Upper lobe of left lung (tissue), 6 donors: Measurements from ENCODE around the gene MICAL3. TPM values are rescaled to one million over a fixed set of nuclear protein-coding genes. Genes with fewer than 3 reads are reported as not detected.
"Not testable (repeated sequence)": the region's sequence is repeated elsewhere in the genome, so short reads cannot be mapped to it uniquely, and the experiment has no call there.

Experiments used
- ATAC-seq, 2 donors: fragments of 200-7000 bp; cut with Tn5 transposase; one replicate each; pipeline ENCODE4 v1.9.1; 2022; ENCODE audit warnings: mild to moderate bottlenecking in 2 of 2, moderate library complexity in 2 of 2; ENCODE audit not compliant: low FRiP score in 2 of 2
- DNase-seq, 2 donors: peaks; one replicate each; pipeline ENCODE4 v3.0.0-alpha.2; 2019 to 2020
- H3K27ac ChIP-seq, 4 donors: fragments of 200-600 bp; sonication (generic); one replicate each; pipeline ENCODE4 v1.5.1; 2016 to 2019
- H3K27me3 ChIP-seq, 4 donors: fragments of 200-600 bp; sonication (generic); one replicate each; pipeline ENCODE4 v1.5.1; 2017 to 2019
- H3K36me3 ChIP-seq, 4 donors: fragments of 200-600 bp; sonication (generic); one replicate each; pipeline ENCODE4 v1.5.1; 2016 to 2019
- H3K4me1 ChIP-seq, 4 donors: fragments of 200-600 bp; sonication (generic); one replicate each; pipeline ENCODE4 v1.5.1; 2018 to 2019
- H3K4me3 ChIP-seq, 4 donors: fragments of 200-600 bp; sonication (generic); one replicate each; pipeline ENCODE4 v1.5.1; 2017 to 2019; ENCODE audit warnings: mild to moderate bottlenecking in 2 of 4, moderate library complexity in 1 of 4
- H3K9me3 ChIP-seq, 4 donors: fragments of 200-600 bp; sonication (generic); one replicate each; pipeline ENCODE4 v1.5.1; 2018 to 2019
- EP300 ChIP-seq, 4 donors: sonication (generic); formaldehyde crosslinking; IDR thresholded peaks; one replicate each; pipeline ENCODE4 v1.5.1; 2017; ENCODE audit warnings: antibody characterized with exemption in 4 of 4, control low read depth in 2 of 4
- POLR2A ChIP-seq, 4 donors: fragments of 450-650 bp; IDR thresholded peaks; one replicate each; pipeline ENCODE4 v1.5.1; 2016 to 2017; ENCODE audit warnings: antibody characterized with exemption in 4 of 4, mild to moderate bottlenecking in 2 of 4
- POLR2AphosphoS5 ChIP-seq, 2 donors: sonication (generic); formaldehyde crosslinking; IDR thresholded peaks; one replicate each; pipeline ENCODE4 v1.5.1; 2017; ENCODE audit warnings: antibody characterized with exemption in 2 of 2
- WGBS, 2 donors: methylation state at CpG; one replicate each; pipeline ENCODE4 v1.1.5; 2017 to 2018; 5-methylcytosine and 5-hydroxymethylcytosine counted together
- total RNA-seq, 6 donors: library from RNA; depleted of rRNA in 4 of 6; stranded (reverse); fragments of >200 nt in 4 of 6; gene quantifications; one replicate each; pipeline versions ENCODE4 v1.1.0 to v1.2.1, GENCODE V29; 2016 to 2021
- TF ChIP-seq, protein P1 (sequence below), 6 experiments: fragments of 450-650 bp in 4 of 6; fragments of 200-600 bp in 2 of 6; sonication (generic) in 2 of 6; IDR thresholded peaks; one replicate each; pipeline ENCODE4 v1.5.1; 2016 to 2019; ENCODE audit warnings: antibody characterized with exemption in 6 of 6
- donor health status: DM: no; HTN: no; CAD: no; lungs with moderate emphysema.
- donor health status: DM: no; HTN: yes; CAD: no; lungs with severe emphysema.

The MICAL3 gene
- total RNA-seq, 6 donors from 2014 or later: 6.4 to 39.8 (median 23.4) TPM

- DNase-seq (no peak), ATAC-seq (no peak)
- Histone ChIP-seq H3K9me3 (no peaks in the 10 kb centered on the region), H3K4me1 (peaks cover 3 to 16% (median 14%) of the 10 kb centered on the region in 4 donors), H3K4me3 (no peak overlapping the region), H3K27me3 (peaks cover 0 to 7% (median 0%) of the 10 kb centered on the region in 4 donors), H3K36me3 (no peaks in the 10 kb centered on the region), H3K27ac (no peak overlapping the region)
- TF ChIP-seq POLR2AphosphoS5 (IDR thresholded peaks at IDR 0.05) (no peak), POLR2A (IDR thresholded peaks at IDR 0.05) (no peak), EP300 (IDR thresholded peaks at IDR 0.05) (no peak)
- TF ChIP-seq, protein P1, sequence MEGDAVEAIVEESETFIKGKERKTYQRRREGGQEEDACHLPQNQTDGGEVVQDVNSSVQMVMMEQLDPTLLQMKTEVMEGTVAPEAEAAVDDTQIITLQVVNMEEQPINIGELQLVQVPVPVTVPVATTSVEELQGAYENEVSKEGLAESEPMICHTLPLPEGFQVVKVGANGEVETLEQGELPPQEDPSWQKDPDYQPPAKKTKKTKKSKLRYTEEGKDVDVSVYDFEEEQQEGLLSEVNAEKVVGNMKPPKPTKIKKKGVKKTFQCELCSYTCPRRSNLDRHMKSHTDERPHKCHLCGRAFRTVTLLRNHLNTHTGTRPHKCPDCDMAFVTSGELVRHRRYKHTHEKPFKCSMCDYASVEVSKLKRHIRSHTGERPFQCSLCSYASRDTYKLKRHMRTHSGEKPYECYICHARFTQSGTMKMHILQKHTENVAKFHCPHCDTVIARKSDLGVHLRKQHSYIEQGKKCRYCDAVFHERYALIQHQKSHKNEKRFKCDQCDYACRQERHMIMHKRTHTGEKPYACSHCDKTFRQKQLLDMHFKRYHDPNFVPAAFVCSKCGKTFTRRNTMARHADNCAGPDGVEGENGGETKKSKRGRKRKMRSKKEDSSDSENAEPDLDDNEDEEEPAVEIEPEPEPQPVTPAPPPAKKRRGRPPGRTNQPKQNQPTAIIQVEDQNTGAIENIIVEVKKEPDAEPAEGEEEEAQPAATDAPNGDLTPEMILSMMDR (IDR thresholded peaks at IDR 0.05): no peak
- WGBS, 2 donors: 93 to 96% methylated on average over 6 of the region's 6 CpGs
Measured at GRCh38 chr22:17998913-17999312, 25.4 kb downstream of the MICAL3 start.

DNA sequence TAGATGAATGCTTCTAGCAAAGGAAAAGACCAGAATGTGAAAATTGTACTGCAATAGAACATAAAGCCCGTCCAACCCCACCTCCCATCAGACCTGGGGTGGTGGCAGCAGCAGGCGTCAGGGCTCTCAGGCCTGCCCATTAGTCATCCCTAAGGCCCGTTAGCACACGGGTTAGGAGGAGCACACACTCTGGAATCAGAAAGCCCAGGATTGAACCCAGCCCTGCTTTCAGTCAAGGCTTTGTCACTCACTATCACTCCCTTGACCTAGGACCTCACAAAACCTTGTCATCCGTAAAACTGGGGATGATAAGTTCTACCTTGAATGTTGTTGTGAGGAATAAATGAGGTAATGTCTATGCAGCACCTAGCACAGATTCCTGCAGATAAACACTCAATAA is 26.9 kb downstream of the MICAL3 start:
- ATAC-seq: no peak
- Histone ChIP-seq H3K36me3 (no peaks in the 10 kb centered on the region), H3K27me3 (peaks cover 0 to 7% (median 0%) of the 10 kb centered on the region in 4 donors), H3K27ac (no peak overlapping the region), H3K9me3 (no peaks in the 10 kb centered on the region), H3K4me1 (peaks cover 4 to 18% (median 15%) of the 10 kb centered on the region in 4 donors), H3K4me3 (no peak overlapping the region)
- TF ChIP-seq EP300 (IDR thresholded peaks at IDR 0.05) (no peak), POLR2A (IDR thresholded peaks at IDR 0.05) (no peak), POLR2AphosphoS5 (IDR thresholded peaks at IDR 0.05) (no peak)
- TF ChIP-seq, protein P1 (IDR thresholded peaks at IDR 0.05): no peak
- DNase-seq: no peak
- WGBS, 2 donors: 81 to 90% methylated on average over 4 to 5 of the region's 5 CpGs

- H3K27ac ChIP-seq, H3K36me3 ChIP-seq, H3K4me3 ChIP-seq, DNase-seq, H3K27me3 ChIP-seq, H3K9me3 ChIP-seq, ATAC-seq: not testable (repeated sequence)
- peaks cover 6 to 19% (median 10%) of the 10 kb centered on the region in 4 donors for H3K4me1 ChIP-seq
- WGBS, 2 donors: 90 to 97% methylated on average over 6 of the region's 6 CpGs
Measured at GRCh38 chr22:17995256-17995655, 29.1 kb downstream of the MICAL3 start.

GRCh38 chr22:17994424-17995108 is 29.8 kb downstream of the MICAL3 start:
- ATAC-seq (no peak), DNase-seq (no peak)
- Histone ChIP-seq H3K4me1 (peaks cover 0 to 14% (median 5%) of the 10 kb centered on the region in 4 donors), H3K27me3 (no peaks in the 10 kb centered on the region), H3K9me3 (no peaks in the 10 kb centered on the region), H3K36me3 (no peaks in the 10 kb centered on the region), H3K4me3 (no peak overlapping the region), H3K27ac (no peak overlapping the region)
- TF ChIP-seq, protein P1 (IDR thresholded peaks at IDR 0.05): no peak
- no peak for TF ChIP-seq POLR2AphosphoS5 (IDR thresholded peaks at IDR 0.05)
- TF ChIP-seq EP300 (IDR thresholded peaks at IDR 0.05): no peak
- no peak for TF ChIP-seq POLR2A (IDR thresholded peaks at IDR 0.05)
- WGBS, 2 donors: 82% methylated on average over 10 of the region's 10 CpGs

- not testable (repeated sequence) for ATAC-seq, DNase-seq, H3K27ac ChIP-seq, H3K9me3 ChIP-seq, H3K36me3 ChIP-seq, H3K27me3 ChIP-seq, H3K4me3 ChIP-seq
- WGBS, 2 donors: 82 to 94% methylated on average over 2 of the region's 2 CpGs
- peaks cover 0 to 12% (median 5%) of the 10 kb centered on the region in 4 donors for H3K4me1 ChIP-seq
Measured at GRCh38 chr22:17992976-17993375, 31.4 kb downstream of the MICAL3 start.

- ATAC-seq: not testable (repeated sequence)
Measured at GRCh38 chr22:17991992-17992391, 32.4 kb downstream of the MICAL3 start.

More at GRCh38 chr22:17991992-17992391, 32.4 kb downstream of the MICAL3 start:
- peaks cover 0 to 12% (median 5%) of the 10 kb centered on the region in 4 donors for H3K4me1 ChIP-seq
- not testable (repeated sequence) for H3K9me3 ChIP-seq, H3K4me3 ChIP-seq, H3K36me3 ChIP-seq, DNase-seq, H3K27me3 ChIP-seq, H3K27ac ChIP-seq
- WGBS, 2 donors: 78 to 90% methylated on average over 3 to 4 of the region's 4 CpGs
